Heart right ventricle (tissue), 16 donors: ENCODE measurements around the gene KIRREL1. TPM values are rescaled to one million over a fixed set of nuclear protein-coding genes. Genes with fewer than 3 reads are reported as not detected.

Experiments used
- ATAC-seq, 8 donors: fragments of 200-7000 bp; cut with Tn5 transposase; one replicate each; pipeline ENCODE4 v1.9.1; 2020; ENCODE audit warnings: mild to moderate bottlenecking in 8 of 8, moderate library complexity in 8 of 8, moderate number of reproducible peaks in 1 of 8
- DNase-seq, 2 donors: peaks; one replicate each; pipeline ENCODE4 v3.0.0-alpha.2; 2020
- H3K27ac ChIP-seq, 10 donors: fragments of 200-600 bp; sonication (generic) in 2 of 10; one replicate each; pipeline versions ENCODE4 v1.5.0 to v1.8.0; 2020 to 2022; ENCODE audit warnings: mild to moderate bottlenecking in 3 of 10
- H3K27me3 ChIP-seq, 7 donors: fragments of 200-600 bp; one replicate each; pipeline ENCODE4 v1.8.0; 2021 to 2022; ENCODE audit warnings: mild to moderate bottlenecking in 2 of 7
- H3K36me3 ChIP-seq, 9 donors: fragments of 200-600 bp; sonication (generic) in 1 of 9; one replicate each; pipeline versions ENCODE4 v1.5.0 to v1.8.0; 2020 to 2022; ENCODE audit warnings: mild to moderate bottlenecking in 2 of 9
- H3K4me1 ChIP-seq, 9 donors: fragments of 200-600 bp; sonication (generic) in 1 of 9; one replicate each; pipeline versions ENCODE4 v1.5.0 to v1.8.0; 2020 to 2022; ENCODE audit warnings: mild to moderate bottlenecking in 4 of 9
- H3K4me3 ChIP-seq, 10 donors: fragments of 200-600 bp; sonication (generic) in 2 of 10; one replicate each; pipeline versions ENCODE4 v1.5.0 to v1.8.0; 2020 to 2022; ENCODE audit warnings: mild to moderate bottlenecking in 7 of 10, moderate library complexity in 2 of 10
- H3K9me3 ChIP-seq, 11 donors: fragments of 200-600 bp in 10 of 11; sonication (generic) in 2 of 11; one replicate each; pipeline versions ENCODE4 v1.5.0 to v1.8.0; 2013 to 2022; ENCODE audit warnings: mild to moderate bottlenecking in 2 of 11, control low read depth in 1 of 11, moderate library complexity in 1 of 11
- WGBS, 2 donors: extraction: QIAGEN DNeasy Blood & Tissue Kit; methylation state at CpG; one replicate each; pipeline ENCODE4 v1.1.7; 2013; ENCODE audit warnings: inconsistent platforms in 1 of 2; 5-methylcytosine and 5-hydroxymethylcytosine counted together
- intact Hi-C, 10 donors: fragments of 100-400 bp; cut with DNase I; formaldehyde crosslinking; loops; one replicate each; pipeline versions ENCODE4 v1.11.1 to v1.14.2; 2022
- polyA plus RNA-seq, 2 donors: library from polyadenylated mRNA; stranded (reverse); fragments of 200-250 nt; gene quantifications; one replicate each; pipeline ENCODE4 v1.2.3, GENCODE V29; 2013
- total RNA-seq, 10 donors: library from RNA; stranded (reverse); fragmentation: NEBNext Ultra II Directional in 3 of 10; extraction: Animal tissue kit (Norgen Biotek cat#: 25700) in 3 of 10; gene quantifications; one replicate each; pipeline versions ENCODE4 v1.2.1 to v1.2.4, GENCODE V29; 2021 to 2023
- TF ChIP-seq, protein P1 (sequence below), 9 donors: fragments of 200-600 bp; sonication (generic) in 2 of 9; IDR thresholded peaks; one replicate each; pipeline versions ENCODE4 v1.5.0 to v1.8.0; 2021 to 2022; ENCODE audit warnings: antibody characterized with exemption in 9 of 9, mild to moderate bottlenecking in 5 of 9, moderate library complexity in 1 of 9
- donor health status: Arrhythmogenic right ventricular cardiomyopathy.
- donor health status: ischemic (EF 13 %, LVEDD 7.1; RV severe dilation, severe dysfunction).
- donor health status: healthy with polysubstance abuse.
- donor health status: DM: no; HTN: yes; CAD: no.
- donor health status: DM: no; HTN: no; CAD: no.
- donor health status: ischemic (EF 25% LVEDD 6.9; RV normal size, moderate dysfunction).
- donor health status: ischemic (EF 25% LVEDD 5.7; RV mildly dilated, moderate dysfunction).
- donor health status: healthy.
- donor health status: DM: yes; HTN: yes; CAD: no.
- donor health status: Ischemic cardiomyopathy.
- donor health status: ischemic (EF 35%, LVEDD 5.7; RV mildly dilated, moderate dysfunction).
- donor health status: nonischemic (EF 11% LVEDD 7.7; RV severe dilation, severe dysfunction).
- donor health status: DM: yes; HTN: yes; CAD: no.
- donor health status: PGD.
- donor health status: ischemic (EF 29% LVEDD 5.4; RV normal size, mild dysfunction).
- donor health status: nonischemic (EF 23%, LVEDD 6.1; RV moderate dilation, normal function).

The KIRREL1 gene
- total and polyA plus RNA-seq, 12 donors = 4.1 to 14.7 (median 7.4) TPM

DNA sequence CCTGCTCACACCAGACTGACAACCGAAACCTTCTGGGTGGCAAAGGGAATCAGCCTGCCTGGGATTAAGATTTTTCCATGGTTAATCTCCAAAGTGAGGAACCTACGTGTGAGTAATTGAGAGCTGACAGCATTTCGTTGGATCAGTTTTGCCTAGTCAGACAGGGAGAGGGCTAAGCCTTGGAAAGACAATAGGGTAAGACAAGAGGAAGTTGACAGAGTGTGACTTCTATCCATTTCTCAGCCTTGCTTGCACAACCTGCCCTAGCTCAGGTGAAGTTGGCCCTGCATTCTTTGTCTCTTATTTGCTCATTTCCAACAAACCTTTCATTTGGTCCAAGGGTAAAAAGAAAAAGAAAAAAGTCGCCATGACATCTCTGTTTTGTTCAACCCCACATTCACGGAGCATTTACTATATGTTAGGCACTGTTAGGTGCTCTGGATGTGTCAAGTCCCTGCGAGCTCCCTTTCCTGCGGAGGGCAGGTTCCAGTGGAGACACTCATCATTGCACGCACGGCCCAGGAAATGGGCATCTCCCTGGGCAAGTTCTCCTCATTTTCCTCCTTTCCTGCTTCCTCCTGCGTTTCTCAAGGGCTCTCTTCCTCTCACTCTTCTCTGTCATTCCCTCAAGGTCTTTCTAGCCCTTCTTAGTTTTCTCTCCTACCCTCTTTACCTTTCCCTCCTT lies 23.3 kb downstream of the KIRREL1 start:
- WGBS, 2 donors = 71 to 72% methylated on average over 10 of the region's 10 CpGs
- H3K4me3 ChIP-seq = no peak overlapping the region
- intact Hi-C loops = no loop called here
- H3K9me3 ChIP-seq = no peaks in the 10 kb centered on the region
- peak overlapping the region in 9 of 10 donors; percentile 50 to 94 (median 84) for H3K27ac ChIP-seq
- H3K4me1 ChIP-seq = peaks cover 16 to 92% (median 78%) of the 10 kb centered on the region in 9 donors
- no peaks in the 10 kb centered on the region for H3K27me3 ChIP-seq
- ATAC-seq = no peak
- no peaks in the 10 kb centered on the region for H3K36me3 ChIP-seq
- TF ChIP-seq, protein P1, sequence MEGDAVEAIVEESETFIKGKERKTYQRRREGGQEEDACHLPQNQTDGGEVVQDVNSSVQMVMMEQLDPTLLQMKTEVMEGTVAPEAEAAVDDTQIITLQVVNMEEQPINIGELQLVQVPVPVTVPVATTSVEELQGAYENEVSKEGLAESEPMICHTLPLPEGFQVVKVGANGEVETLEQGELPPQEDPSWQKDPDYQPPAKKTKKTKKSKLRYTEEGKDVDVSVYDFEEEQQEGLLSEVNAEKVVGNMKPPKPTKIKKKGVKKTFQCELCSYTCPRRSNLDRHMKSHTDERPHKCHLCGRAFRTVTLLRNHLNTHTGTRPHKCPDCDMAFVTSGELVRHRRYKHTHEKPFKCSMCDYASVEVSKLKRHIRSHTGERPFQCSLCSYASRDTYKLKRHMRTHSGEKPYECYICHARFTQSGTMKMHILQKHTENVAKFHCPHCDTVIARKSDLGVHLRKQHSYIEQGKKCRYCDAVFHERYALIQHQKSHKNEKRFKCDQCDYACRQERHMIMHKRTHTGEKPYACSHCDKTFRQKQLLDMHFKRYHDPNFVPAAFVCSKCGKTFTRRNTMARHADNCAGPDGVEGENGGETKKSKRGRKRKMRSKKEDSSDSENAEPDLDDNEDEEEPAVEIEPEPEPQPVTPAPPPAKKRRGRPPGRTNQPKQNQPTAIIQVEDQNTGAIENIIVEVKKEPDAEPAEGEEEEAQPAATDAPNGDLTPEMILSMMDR (IDR thresholded peaks at IDR 0.05) = no peak
- DNase-seq = no peak

GRCh38 chr1:158017800-158018595 lies 24.6 kb downstream of the KIRREL1 start:
- DNase-seq (no peak), ATAC-seq (no peak)
- Histone ChIP-seq H3K4me3 (no peak overlapping the region), H3K27ac (peak overlapping the region; percentile 73 to 94 (median 83)), H3K27me3 (no peaks in the 10 kb centered on the region), H3K9me3 (no peaks in the 10 kb centered on the region), H3K36me3 (no peaks in the 10 kb centered on the region), H3K4me1 (peaks cover 28 to 93% (median 78%) of the 10 kb centered on the region in 9 donors)
- intact Hi-C loops = no loop called here
- 74 to 80% methylated on average over 4 of the region's 4 CpGs for WGBS, 2 donors
- TF ChIP-seq, protein P1 (IDR thresholded peaks at IDR 0.05) = no peak

DNA sequence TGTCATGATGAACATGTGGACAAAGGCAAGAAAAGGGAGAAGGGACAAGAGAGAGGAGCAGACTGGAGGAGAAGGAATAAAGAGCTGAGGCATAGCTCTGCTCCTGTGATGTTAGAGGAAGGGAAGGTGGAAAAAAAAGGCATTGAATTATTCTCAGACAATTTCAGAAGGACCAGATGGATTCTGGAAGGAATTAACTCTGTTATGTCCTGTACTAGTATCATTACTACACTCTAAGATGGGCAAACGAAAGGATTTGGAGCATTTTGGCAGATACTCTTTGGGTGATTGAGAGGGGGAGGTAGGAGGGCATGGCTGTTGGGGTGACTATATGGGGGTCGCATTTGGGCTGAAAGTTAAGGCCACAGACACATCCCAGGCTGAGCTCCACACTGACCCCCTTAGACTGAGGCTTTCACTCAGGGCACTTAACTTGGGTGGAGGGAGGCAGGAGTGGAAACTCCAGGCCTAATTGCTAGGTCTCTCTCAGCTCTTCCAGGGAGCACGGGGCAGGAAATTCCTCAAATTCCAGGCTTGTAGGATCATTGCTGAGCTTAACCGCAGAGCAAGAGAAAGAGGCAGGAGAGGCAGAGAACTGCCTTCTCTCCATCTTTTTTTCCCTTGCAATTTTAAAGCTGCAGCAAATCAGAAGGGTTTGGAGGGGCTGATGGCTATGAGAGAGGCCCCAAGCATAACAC lies 25.9 kb downstream of the KIRREL1 start:
- TF ChIP-seq, protein P1 (IDR thresholded peaks at IDR 0.05) = no peak
- Histone ChIP-seq H3K36me3 (no peaks in the 10 kb centered on the region), H3K4me1 (peaks cover 31 to 95% (median 80%) of the 10 kb centered on the region in 9 donors), H3K9me3 (no peaks in the 10 kb centered on the region), H3K27me3 (no peaks in the 10 kb centered on the region), H3K27ac (peak overlapping the region; percentile 73 to 94 (median 83)), H3K4me3 (peak overlapping the region in 2 of 10 donors; percentile 5 to 17)
- intact Hi-C loops = no loop called here
- WGBS, 2 donors = 19 to 22% methylated on average over 4 of the region's 4 CpGs
- ATAC-seq (peak; percentile 81 to 91 (median 86)), DNase-seq (peak in 1 of 2 donors; percentile 72)

- H3K27me3 ChIP-seq = no peaks in the 10 kb centered on the region
- peak overlapping the region; percentile 73 to 94 (median 83) for H3K27ac ChIP-seq
- WGBS, 2 donors = 71 to 75% methylated on average over 4 of the region's 4 CpGs
- H3K4me3 ChIP-seq = no peak overlapping the region
- ATAC-seq (no peak), DNase-seq (no peak)
- peaks cover 37 to 98% (median 88%) of the 10 kb centered on the region in 9 donors for H3K4me1 ChIP-seq
- intact Hi-C loops = no loop called here
- TF ChIP-seq, protein P1 (IDR thresholded peaks at IDR 0.05) = no peak
- no peaks in the 10 kb centered on the region for H3K36me3 ChIP-seq
- no peaks in the 10 kb centered on the region for H3K9me3 ChIP-seq
These were observed 26.9 kb downstream of the KIRREL1 start for GRCh38 chr1:158020259-158020885.
